ENCODE results near the gene PDE6H.

Gene PDE6H

GRCh38 chr12:14974633-14975032 is 1.8 kb downstream of the PDE6H start:
- no peak for DNase-seq (ENCODE audit: low spot score)

DNA sequence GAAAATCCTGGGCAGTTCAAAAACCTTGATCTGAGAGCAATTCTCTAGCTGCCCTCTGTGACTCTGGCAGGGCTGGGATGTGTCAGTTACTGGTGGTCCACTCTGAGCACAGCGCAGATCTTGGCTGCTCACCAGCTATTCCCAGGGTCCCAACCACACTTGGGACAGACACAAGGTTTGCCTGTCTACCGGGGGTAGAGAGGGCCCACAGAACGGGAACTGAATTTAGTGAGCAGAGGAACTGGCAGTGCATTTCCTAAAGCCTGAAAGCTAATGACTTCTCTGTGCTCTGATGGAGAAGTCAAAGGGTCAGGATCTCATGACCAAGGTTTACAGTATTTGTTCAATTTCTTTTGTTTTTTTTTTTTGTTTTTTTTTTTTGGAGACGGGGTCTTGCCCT is 2.6 kb downstream of the PDE6H start:
- no peak for DNase-seq (ENCODE audit: low spot score)

DNA sequence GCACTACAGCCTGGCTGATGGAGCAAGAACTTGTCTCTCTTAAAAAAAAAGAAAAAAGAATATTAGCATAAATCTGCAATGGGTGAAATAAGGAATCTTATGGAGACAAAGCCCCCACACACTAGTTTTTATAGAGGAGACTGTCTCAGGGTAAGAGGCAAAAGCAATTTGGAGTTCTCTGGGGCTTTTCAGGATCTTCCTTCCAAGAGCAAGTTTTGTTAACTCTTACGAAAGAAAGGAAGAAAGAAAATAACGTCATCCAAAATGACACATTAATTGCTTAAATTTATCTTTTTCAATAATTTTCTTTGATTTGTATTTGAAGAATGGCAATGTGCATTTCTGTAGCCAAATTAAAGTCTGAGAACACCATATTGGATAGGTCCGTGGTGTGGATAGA is 3.8 kb downstream of the PDE6H start:
- DNase-seq (ENCODE audit: low spot score): no peak

DNA sequence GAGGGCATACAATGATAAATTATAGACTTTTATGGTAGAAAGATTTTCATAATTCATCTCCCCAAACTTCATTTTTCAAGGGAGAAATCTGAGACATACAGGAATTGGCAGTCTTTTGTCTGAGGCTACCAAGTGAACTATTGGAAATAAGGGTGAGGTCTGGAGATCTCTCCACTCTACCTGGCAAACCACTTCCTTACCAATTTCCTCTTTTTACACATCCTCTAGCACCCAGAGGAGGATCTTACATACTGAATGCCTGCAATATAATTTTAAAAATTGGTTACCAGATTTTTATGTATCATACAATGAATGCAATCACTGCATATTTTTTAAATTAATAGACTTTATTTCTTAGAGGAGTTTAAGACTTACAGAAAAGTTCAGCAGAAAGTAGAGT is 6.6 kb downstream of the PDE6H start:
- no peak for DNase-seq (ENCODE audit: low spot score)

DNA sequence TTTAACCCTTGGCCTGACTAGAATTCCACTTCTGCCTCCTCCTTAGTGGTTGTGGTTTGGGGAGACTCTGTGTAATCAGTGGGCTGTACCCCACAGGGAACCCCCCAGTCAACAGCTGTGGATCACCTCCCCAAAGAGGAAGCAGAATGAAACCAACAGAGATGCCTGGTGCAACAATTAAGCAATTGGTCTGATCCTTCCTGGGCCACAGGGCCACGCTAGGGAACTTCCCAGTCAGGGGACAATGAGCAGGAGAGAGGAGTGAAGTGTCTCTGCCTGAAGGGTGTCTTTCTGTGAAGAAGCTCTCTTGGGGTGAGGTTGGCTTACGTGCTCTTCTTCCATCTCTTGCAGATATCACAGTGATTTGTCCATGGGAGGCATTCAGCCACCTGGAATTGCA is 8.2 kb downstream of the PDE6H start:
- no peak for DNase-seq (ENCODE audit: low spot score)

DNA sequence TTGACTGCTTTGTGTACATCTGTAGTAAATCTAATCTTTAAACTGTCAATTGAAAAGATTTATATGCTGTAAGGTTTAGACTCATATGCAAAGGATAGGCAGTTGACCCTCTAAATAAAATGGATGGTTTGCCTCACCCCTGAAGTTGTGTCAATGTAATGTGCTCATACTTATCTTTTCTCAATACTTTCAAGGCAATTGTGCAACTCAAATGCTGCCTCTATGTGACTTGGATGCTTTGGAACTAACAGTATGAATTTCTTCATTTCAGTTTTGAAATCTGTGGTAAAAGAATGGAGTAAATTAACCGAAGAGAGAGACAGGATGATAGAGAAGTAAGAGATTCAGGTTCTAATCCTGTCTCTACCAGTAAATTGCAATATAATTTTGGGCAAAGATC is 9.7 kb downstream of the PDE6H start:
- no peak for DNase-seq (ENCODE audit: low spot score)

- no peak for DNase-seq (ENCODE audit: low spot score)
Measured at GRCh38 chr12:14982991-14983390, 10.1 kb downstream of the PDE6H start.

DNA sequence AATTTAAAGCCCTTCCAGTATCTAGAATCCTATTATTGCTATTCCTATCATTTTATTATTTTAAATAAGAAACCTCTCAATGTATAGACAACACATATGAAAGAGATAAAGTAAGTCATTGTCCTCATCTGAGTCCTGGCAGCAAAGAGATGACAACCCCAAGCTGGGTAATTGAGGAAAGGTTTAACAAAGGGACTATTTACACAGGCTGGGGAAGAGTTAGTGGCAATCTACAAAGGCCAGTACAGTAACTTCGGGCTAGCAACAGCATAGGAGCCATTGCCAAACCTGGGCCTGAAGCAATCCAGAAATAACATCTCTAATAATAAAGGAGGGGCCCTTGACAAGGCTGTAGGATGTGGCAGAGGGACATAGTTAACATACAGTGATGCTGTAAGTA is 11.2 kb downstream of the PDE6H start:
- DNase-seq (ENCODE audit: low spot score): no peak

- DNase-seq (ENCODE audit: low spot score): no peak
Measured at GRCh38 chr12:14984766-14985285, 12.0 kb downstream of the PDE6H start.

DNA sequence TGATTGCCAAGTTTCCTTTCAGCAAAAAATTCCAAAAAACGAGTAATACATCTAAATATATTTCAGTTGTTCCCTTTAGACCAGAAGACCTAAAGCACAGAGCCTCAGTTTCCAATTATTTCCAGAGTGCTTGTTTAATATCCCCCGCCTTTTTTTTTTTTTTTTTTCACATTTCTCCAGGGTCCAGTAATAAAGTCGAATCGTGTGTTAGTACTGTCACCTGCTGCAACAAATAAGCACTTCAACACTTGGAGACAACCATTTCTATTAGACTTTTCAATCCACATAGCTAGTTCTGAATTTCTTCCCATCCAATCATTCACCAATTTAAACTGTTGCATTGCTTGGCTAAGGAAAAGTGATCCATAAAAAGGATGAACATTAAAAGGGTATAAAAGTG is 13.6 kb downstream of the PDE6H start:
- no peak for DNase-seq (ENCODE audit: low spot score)

- DNase-seq (ENCODE audit: low spot score): no peak
Measured at GRCh38 chr12:14988035-14988434, 15.2 kb downstream of the PDE6H start.

GRCh38 chr12:14989790-14990189 is 16.9 kb downstream of the PDE6H start:
- no peak for DNase-seq (ENCODE audit: low spot score)

DNA sequence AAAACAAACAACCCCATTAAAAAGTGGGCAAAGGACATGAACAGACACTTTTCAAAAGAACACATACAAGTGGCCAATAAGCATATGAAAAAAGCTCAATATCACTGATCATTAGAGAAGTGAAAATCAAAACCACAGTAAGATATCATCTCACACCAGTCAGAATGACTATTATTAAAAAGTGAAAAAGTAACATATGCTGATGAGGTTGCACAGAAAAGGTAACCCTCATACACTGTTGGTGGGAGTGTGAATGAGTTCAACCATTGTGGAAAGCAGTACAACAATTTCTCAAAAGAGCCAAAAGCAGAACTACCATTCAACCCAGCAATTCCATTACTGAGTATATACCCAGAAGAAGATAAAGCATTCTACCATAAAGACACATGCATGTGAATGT is 18.2 kb downstream of the PDE6H start:
- DNase-seq (ENCODE audit: low spot score): no peak

GRCh38 chr12:14992673-14993072 is 19.8 kb downstream of the PDE6H start:
- DNase-seq (ENCODE audit: low spot score): no peak

DNA sequence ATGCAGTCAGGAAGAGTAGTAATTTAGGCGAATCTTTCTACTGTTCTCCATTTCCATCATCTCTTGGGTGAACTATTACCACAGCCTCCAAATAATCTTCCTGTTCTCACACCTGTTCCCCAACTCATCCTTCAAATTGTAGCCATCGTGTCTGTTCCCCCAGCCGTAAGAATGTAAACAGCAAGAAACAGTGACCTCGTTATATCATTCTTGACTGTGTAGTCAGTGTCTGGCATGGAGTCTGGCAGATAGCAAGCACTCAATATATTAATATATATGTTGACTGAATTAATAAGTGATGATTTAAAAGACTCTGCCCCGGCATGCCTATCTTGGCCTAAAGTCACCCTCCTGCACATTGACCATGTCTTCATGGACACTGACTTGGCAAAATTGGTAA is 20.3 kb downstream of the PDE6H start:
- no peak for DNase-seq (ENCODE audit: low spot score)

DNA sequence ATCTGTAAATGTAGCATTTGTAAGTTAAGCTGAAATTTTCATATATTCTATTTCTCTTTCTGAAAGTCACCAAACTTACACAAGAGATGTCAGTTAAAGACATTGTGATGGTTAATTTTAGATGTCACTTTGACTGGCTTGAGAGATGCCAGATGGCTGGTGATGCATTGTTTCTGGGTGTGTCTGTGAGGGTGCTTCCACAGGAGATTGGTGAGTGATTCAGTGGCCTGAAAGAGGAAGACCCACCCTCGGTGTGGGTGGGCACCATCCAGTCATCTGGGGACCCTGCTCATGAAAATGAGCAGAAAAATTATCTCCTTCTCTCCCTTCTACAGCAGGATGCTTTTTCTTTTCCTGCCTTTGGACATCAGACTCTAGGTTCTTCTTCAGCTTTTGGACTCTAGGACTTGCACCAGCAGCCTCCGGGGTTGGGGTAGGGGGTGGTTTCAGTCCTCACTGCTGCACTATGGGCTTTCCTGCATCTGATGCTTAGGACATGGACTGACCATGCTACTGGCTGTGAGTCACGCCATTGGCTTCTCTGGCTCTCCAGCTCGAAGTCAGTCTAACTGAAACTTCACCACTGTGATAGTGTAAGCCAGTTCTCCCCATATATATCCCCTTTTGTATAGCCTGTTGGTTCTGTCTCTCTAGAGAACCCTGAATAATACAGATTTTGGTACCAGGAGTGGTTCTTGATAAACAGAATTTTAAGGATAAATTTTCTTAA is 20.9 kb downstream of the PDE6H start:
- DNase-seq (ENCODE audit: low spot score): no peak

DNA sequence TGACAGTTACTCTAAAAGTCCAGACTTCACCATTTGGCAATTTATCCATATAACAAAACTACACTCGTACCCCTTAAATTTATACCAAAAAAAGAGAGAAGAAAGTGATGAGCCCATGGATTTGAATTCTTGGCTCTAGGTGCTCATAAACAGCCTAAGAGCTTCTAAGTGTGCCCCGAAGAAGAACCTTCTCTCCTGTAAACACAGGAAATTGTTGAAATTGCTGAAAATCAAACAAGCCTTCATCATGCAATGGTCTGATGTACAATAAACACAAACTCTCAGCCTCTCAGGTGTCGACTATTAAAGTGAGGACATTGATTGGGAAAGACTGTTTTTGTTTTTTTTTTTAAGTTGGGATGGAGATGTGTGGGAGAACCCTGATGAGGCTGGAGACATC is 21.8 kb downstream of the PDE6H start:
- no peak for DNase-seq (ENCODE audit: low spot score)

GRCh38 chr12:14995583-14996425 is 23.0 kb downstream of the PDE6H start:
- no peak for DNase-seq (ENCODE audit: low spot score)

DNA sequence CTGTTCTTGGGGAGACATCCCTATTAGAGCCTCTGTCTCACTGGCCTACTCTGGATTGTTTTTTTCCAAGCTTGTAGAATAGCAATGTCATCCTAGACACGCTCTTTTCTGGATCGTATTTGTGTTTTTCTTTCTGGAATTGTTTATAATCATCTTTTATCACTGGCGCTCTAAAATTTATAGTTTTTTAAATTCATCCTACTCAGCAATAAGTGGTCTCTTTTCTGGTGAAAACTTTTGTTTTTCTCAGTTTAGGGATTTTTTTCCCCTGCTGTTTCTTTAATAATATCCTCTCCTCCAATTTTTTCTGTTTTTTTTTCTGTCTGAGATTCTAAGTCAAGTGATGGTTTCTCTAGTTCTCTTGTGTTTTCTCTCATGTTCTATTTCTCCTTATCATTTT is 25.2 kb downstream of the PDE6H start:
- no peak for DNase-seq (ENCODE audit: low spot score)

- DNase-seq (ENCODE audit: low spot score): no peak
Measured at GRCh38 chr12:14999021-14999694, 26.3 kb downstream of the PDE6H start.

DNA sequence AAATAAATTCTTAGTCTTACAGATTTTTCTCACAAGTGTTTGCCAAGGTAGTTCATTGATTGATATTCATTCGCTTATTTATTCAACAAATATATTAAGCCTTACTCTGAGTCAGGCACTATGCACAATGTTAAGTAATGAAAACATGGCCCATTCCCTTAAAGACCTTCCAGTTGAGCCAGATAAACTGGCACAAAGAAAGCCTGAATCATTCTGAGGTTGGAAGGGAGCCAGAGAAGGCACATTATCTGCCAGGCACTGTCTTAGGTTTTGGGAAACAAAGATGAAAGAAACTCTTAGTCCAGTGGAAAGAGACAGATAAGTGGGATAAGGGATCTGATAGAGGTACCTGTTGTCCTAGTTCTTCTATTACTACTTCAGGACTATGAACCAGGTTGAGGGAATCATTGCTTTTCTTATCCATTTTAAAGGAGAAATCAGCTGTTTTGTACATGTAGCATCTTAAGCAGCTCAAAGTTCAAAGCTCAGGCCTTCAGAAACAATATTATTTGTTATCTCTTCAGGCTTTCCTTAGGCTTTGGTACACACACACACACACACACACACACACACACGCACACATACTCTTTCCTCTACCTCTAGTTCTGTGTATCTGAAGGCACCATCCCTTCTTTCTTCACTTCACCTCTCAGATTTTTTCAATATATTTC is 27.0 kb downstream of the PDE6H start:
- DNase-seq (ENCODE audit: low spot score): no peak

GRCh38 chr12:15000575-15000974 is 27.7 kb downstream of the PDE6H start:
- no peak for DNase-seq (ENCODE audit: low spot score)

All from D341Med (cell line).